Measurements from ENCODE around the gene METAP1D.

METAP1D gene

DNA sequence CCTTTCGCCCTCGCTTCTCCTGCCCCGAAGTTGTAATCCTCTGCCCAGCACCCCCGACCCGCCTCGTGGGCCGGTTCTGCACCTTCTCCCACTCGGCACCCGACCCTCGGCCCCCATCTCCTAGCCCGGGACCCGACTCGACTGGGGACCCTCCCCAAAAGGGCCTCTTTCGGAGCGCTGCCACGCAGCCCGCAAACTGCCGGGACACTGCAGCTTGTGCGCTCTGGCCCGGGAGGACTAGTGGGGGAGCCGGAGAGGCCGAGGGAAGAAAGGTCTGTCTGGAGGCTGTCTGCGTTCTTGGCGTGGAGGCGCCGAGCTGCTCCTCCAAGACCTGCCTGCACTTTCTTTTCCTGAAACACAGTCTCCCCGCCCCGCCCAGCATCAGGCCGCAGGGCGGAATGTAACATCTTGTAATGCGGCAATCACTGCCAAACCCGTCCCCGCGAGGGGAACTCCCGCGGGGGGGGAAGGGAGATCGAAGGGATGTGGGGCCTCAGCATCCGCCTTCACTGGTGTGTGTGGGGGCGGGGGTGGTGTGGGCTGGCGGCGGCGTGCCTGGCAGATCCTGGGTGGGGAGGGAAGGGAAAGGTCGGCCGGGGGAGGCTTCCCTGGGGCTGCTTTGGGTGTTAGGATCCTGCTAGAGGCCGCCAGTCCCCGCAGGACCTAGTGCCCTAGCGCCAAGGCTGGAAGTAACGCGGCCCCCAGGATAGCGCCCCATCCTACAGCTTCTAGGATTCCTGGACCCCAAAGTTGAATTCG is 95.6 kb downstream of the METAP1D start:
- Mint-ChIP-seq H3K4me1 (ENCODE audit: low read depth) (peaks cover 42% of the 10 kb centered on the region), H3K27ac (peak overlapping the region; percentile 46), H3K4me3 (peak overlapping the region; percentile 89), H3K9me3 (ENCODE audit: low read depth) (no peaks in the 10 kb centered on the region), H3K27me3 (peaks cover 47% of the 10 kb centered on the region), H3K36me3 (no peaks in the 10 kb centered on the region)

- Mint-ChIP-seq H3K4me3 (peak overlapping the region; percentile 89), H3K9me3 (ENCODE audit: low read depth) (no peaks in the 10 kb centered on the region), H3K36me3 (no peaks in the 10 kb centered on the region), H3K27me3 (peaks cover 45% of the 10 kb centered on the region), H3K27ac (no peak overlapping the region), H3K4me1 (ENCODE audit: low read depth) (peaks cover 45% of the 10 kb centered on the region)
Observed at GRCh38 chr2:172095905-172096625, 96.3 kb downstream of the METAP1D start.

DNA sequence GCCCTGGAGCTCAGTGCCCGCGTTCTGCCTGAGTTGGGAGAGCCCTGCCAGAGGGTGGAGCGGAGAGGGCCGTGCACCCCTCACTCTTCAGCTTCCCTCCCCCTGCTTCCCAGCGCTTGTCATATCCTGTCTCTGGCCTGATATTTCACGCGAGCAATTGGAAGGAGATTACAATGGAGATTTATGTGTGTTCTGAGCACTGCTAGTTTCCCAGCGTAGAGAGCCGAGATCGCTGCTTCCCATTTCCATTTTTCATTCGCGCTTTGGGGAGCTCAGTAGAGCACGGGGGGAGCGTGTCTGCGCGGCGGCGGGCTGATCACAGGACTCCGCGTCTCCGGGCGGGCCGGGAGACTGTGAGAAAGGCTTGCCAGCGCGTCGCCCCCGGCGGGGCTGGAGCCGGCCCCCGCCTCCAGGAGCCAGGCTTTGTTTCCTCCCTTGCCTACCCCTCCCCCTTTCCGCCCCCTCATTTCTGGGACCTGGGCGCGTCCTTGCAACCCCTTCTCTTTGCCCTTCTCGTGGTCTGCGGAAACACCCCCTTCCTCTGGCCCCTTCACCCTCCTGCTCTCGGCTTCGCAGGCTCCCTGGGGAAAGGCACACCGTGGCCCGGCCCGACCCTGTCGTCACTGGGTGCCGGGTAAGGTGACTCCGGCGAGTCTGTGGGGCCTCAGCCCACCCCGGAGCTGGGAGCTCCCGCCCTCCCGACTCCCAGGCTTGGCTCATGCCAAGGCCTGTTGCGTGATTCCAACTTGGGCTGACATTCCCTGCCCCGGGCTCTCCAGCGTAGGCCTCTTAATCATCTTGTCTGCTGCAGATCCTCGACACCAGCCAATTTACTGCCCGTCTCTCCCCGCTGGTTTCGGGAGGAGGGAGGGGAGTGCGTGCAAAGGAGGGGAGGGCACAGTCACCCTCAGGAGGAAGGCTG is 97.1 kb downstream of the METAP1D start:
- H3K9me3 Mint-ChIP-seq (ENCODE audit: low read depth), result no peaks in the 10 kb centered on the region
- H3K27me3 Mint-ChIP-seq, result peaks cover 43% of the 10 kb centered on the region
- no peaks in the 10 kb centered on the region for H3K36me3 Mint-ChIP-seq
- H3K4me1 Mint-ChIP-seq (ENCODE audit: low read depth), result peaks cover 51% of the 10 kb centered on the region
- peak overlapping the region; percentile 84 for H3K4me3 Mint-ChIP-seq
- no peak overlapping the region for H3K27ac Mint-ChIP-seq

GRCh38 chr2:172097557-172098131 is 97.9 kb downstream of the METAP1D start:
- Mint-ChIP-seq H3K4me3 (peak overlapping the region; percentile 58), H3K27ac (no peak overlapping the region), H3K9me3 (ENCODE audit: low read depth) (no peaks in the 10 kb centered on the region), H3K36me3 (no peaks in the 10 kb centered on the region), H3K4me1 (ENCODE audit: low read depth) (peaks cover 54% of the 10 kb centered on the region), H3K27me3 (peaks cover 38% of the 10 kb centered on the region)

DNA sequence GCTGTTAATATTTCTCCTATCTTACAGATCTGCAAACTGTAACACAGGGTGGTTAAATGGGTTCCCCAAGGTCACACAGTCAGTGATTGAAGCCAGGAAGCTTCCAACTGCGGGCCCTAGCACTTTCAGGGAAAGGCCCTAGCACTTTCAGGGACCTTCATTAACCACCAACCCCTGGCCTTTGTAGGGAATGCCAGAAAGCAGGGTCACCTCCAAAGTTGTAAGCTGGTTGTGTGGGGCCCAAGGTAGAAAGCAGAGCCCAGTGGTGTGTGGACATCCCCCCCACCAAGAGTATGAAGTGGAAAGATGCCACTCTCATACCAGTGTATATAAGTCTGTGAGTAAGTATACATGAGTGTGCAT is 98.5 kb downstream of the METAP1D start:
- H3K4me1 Mint-ChIP-seq (ENCODE audit: low read depth), result peaks cover 55% of the 10 kb centered on the region

DNA sequence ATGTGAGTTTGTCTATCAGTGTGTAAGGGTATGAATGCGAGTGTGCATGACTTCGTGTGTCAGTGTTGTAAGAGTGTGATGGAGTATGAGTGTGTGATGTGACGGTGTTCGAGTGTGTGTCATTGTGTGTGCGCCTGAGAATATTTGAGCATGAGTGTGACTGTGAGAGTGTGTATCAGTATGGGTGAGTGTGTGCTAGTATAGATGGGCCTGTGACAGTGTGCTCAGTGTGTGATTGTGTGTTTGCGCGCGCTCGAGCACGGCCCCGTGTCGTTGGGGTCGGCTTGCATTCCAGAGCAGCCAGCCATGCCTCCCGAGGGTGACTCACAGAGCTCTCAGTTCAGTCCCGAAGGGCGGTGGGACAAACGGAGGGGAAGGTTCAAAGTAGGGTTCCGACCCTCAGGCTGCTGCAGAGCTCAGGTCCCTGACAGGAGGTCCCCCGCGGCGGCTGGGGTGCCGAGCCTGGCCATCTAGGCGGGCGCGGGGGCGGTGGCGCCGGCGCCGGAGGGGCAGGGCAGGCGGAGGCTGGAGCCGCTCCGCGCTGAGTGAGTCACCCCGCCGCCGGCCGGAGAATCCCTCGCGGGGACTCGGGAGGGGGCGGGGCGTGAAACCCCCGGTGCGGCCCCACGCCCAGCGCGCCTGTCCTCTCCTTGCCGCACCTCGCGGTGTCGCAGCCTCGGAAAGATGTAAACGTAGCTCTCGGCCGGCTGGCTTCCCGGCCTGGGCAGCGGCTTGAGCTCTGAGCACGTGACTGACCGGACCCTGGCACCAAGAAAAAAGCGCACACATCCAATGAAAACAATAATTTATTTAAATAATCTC is 99.1 kb downstream of the METAP1D start:
- H3K4me3 Mint-ChIP-seq, result peak overlapping the region; percentile 73
- no peak overlapping the region for H3K27ac Mint-ChIP-seq
- H3K27me3 Mint-ChIP-seq, result peaks cover 35% of the 10 kb centered on the region
- no peaks in the 10 kb centered on the region for H3K9me3 Mint-ChIP-seq (ENCODE audit: low read depth)
- no peaks in the 10 kb centered on the region for H3K36me3 Mint-ChIP-seq
- H3K4me1 Mint-ChIP-seq (ENCODE audit: low read depth), result peaks cover 56% of the 10 kb centered on the region

More for the DNA sequence above, 98.5 kb downstream of the METAP1D start:
- Mint-ChIP-seq H3K36me3 (no peaks in the 10 kb centered on the region), H3K27ac (no peak overlapping the region), H3K27me3 (peaks cover 36% of the 10 kb centered on the region), H3K4me3 (peak overlapping the region; percentile 73), H3K9me3 (ENCODE audit: low read depth) (no peaks in the 10 kb centered on the region)

- peaks cover 58% of the 10 kb centered on the region for H3K4me1 Mint-ChIP-seq (ENCODE audit: low read depth)
- H3K27ac Mint-ChIP-seq, result no peak overlapping the region
- H3K27me3 Mint-ChIP-seq, result peaks cover 37% of the 10 kb centered on the region
- H3K9me3 Mint-ChIP-seq (ENCODE audit: low read depth), result no peaks in the 10 kb centered on the region
- no peaks in the 10 kb centered on the region for H3K36me3 Mint-ChIP-seq
- H3K4me3 Mint-ChIP-seq, result no peak overlapping the region
Observed at GRCh38 chr2:172099472-172100079, 99.8 kb downstream of the METAP1D start.

DNA sequence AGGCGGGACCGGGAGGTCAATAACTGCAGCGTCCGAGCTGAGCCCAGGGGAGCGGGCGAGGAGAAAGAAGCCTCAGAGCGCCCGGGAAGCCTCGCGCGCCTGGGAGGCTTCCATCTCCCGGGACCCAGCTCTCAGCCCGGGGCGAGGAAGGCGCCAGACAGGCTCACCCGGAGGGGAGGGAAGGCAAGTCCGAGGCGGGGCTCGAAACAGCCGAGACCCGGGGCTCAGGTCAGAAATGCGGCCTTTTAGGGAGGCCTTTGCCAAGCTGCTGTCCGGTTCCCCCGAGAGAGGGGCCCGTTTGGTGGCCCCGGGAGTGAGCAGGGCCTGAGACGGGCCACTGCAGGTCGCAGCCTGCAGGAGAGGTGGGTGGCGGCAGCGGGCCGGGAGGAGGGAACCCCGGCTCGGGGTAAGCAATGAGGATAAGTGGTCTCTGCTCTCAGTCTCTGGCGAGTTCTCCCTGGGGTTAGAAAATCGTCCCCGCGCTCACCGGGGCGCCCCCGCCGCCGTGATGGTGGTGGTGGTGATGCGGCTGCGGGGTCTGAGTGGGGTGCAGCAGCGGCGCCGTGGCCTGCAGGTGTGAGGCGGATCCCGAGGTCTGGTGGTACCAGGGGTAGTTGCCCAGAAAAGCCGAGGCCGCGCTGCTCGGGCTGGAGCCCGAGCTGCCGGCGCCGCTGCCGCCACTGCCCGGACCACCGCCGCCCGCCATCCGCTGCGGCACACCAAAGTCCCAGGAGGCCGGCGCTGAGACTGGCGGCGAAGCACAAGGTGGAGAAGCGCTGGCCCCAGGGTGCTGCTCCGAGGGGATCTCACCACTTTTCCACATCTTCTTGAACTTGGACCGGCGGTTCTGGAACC is 100.6 kb downstream of the METAP1D start:
- Mint-ChIP-seq H3K4me1 (ENCODE audit: low read depth) (peaks cover 58% of the 10 kb centered on the region), H3K27me3 (peaks cover 39% of the 10 kb centered on the region)

GRCh38 chr2:172100935-172101820 is 101.4 kb downstream of the METAP1D start:
- H3K9me3 Mint-ChIP-seq (ENCODE audit: low read depth), result no peaks in the 10 kb centered on the region
- H3K27me3 Mint-ChIP-seq, result peaks cover 41% of the 10 kb centered on the region
- peaks cover 57% of the 10 kb centered on the region for H3K4me1 Mint-ChIP-seq (ENCODE audit: low read depth)
- peak overlapping the region; percentile 23 for H3K27ac Mint-ChIP-seq
- H3K4me3 Mint-ChIP-seq, result peak overlapping the region; percentile 83
- H3K36me3 Mint-ChIP-seq, result no peaks in the 10 kb centered on the region

More for the DNA sequence above, 100.6 kb downstream of the METAP1D start:
- Mint-ChIP-seq H3K9me3 (ENCODE audit: low read depth) (no peaks in the 10 kb centered on the region), H3K27ac (peak overlapping the region; percentile 23), H3K4me3 (peak overlapping the region; percentile 83), H3K36me3 (no peaks in the 10 kb centered on the region)

GRCh38 chr2:172101821-172102390 is 102.2 kb downstream of the METAP1D start:
- Mint-ChIP-seq H3K4me3 (peak overlapping the region; percentile 83), H3K9me3 (ENCODE audit: low read depth) (no peaks in the 10 kb centered on the region), H3K4me1 (ENCODE audit: low read depth) (peaks cover 59% of the 10 kb centered on the region), H3K27me3 (peaks cover 38% of the 10 kb centered on the region), H3K27ac (no peak overlapping the region), H3K36me3 (no peaks in the 10 kb centered on the region)

- Mint-ChIP-seq H3K4me1 (ENCODE audit: low read depth) (peaks cover 58% of the 10 kb centered on the region), H3K9me3 (ENCODE audit: low read depth) (no peaks in the 10 kb centered on the region), H3K36me3 (no peaks in the 10 kb centered on the region), H3K27me3 (peaks cover 37% of the 10 kb centered on the region), H3K4me3 (peak within 1 kb of the TSS; percentile 83), H3K27ac (peak within 1 kb of the TSS; percentile 84)
Observed at GRCh38 chr2:172102391-172103359, 102.9 kb downstream of the METAP1D start, which contains the start of gene DLX2. Gene DLX2, minus strand, starts transcription at chr2:172102900. Its CDS starts 362 bp downstream, at chr2:172102538.

All from activated naive CD8-positive, alpha-beta T cell (primary cell).